Stimulated activated CD8-positive, alpha-beta memory T cell treated with anti-CD3 and anti-CD28 coated beads, Interleukin-7, amount 100 ng/mL, for 1 hour (primary cell): ENCODE data around the gene TNIK.

ENCODE experiments used
- DNase-seq, 2 donors: peaks; one replicate each; pipeline ENCODE4 v3.0.0-alpha.2; 2020; ENCODE audit warnings: low read depth in 2 of 2

Gene TNIK

GRCh38 chr3:171044835-171045793 is 415.1 kb downstream of the TNIK start:
- no peak for DNase-seq

DNA sequence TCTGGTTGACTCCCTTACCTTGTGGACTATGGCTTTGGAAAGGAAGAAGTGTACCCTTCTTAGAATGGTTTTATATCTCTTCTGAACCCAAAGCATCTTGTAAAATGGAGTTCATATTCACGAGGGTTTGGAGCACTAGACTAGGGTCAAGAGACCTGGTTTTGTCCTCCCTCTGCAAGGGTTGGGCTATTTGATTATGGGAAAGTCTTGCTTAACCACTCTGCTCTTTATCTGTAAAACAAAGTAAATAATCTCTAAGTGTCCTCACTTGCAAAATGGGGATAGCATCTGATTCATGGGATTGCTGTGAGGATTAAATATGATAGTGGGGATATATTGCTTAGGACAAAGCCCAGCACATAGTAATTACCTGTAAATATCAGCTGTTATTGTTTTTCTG is 415.8 kb downstream of the TNIK start:
- no peak for DNase-seq

GRCh38 chr3:171039674-171040073 is 420.5 kb downstream of the TNIK start:
- no peak for DNase-seq

DNA sequence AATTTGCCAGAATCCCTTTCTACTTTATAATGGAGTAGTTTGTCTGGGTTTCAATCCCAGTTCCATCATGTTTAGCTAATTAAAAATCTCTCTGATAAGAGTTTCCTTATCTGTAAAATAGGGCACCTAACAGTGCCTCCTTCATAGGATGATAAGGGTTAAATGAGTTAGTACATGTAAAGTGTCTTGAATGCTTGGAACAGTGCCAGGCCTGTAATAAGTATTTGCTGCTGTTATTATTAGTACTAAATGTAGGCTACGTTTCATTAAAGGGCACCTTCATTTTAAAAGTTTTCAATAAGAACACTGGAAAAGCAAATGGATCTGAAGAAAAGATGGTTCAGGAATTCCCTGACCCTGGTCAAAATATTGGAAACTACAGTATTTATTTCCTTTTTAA is 421.9 kb downstream of the TNIK start:
- no peak for DNase-seq

GRCh38 chr3:171028779-171029232 is 431.4 kb downstream of the TNIK start:
- no peak for DNase-seq

DNA sequence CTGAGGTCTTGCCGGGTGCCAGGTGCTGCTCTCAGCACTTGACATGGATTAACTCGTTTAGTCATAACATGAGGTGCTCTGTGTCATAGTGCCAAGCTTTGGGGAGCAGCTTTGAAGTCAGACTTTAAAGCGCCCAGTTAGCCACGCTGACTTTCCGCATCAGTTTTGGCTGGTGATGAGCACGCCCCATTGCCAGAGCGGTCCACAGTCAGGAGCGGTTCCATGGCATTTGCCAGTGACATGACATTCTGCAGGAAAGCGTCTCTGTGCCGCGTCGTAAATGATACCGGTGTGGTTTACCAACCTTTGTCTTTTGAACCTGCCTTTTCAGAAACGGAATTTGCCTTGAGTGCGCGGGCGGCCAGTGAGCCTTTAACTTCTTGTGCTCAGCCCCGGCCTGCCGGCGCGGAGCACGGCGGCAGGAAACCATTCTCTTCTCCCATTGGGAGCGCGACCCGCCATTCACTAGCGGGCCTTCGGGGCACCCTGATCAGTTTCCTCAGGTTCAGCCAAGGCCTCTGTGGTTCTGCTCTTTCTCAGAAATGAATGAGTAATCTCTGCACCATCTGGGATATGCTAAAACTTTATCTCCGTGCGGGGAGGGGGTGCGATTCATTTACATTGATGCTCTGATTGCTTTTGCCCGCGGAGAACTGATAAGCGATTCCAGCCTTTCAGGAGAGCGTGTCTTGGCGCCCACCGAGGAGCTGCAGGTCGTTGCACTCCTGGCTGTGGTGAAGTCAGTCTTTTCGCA is 432.0 kb downstream of the TNIK start:
- no peak for DNase-seq

- DNase-seq: no peak
Measured at GRCh38 chr3:171026597-171027293, 433.5 kb downstream of the TNIK start, which contains the start of gene SLC2A2. SLC2A2 (minus strand) TSS chr3:171026720; CDS start chr3:171026670, 50 bp downstream.

DNA sequence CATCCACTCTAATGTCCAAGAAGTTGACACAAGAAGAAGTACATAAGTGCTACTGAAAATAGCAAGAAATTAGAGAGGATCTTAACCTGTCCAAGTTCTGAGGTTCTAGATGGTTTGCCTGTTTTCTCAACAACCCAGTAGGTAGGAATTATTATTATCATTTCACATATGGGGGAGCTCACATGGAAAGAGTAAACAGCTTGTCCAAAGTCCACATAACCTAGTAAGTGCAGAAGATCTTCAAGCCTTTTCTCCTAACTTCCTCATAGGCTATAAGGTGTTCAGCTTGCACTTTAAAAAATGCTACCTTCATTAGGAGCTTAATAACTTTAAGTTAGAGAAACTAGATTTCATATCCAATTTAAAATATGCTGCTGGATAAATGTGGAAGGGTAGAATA is 436.6 kb downstream of the TNIK start:
- DNase-seq: no peak

GRCh38 chr3:171021377-171021776 is 438.8 kb downstream of the TNIK start:
- no peak for DNase-seq

DNA sequence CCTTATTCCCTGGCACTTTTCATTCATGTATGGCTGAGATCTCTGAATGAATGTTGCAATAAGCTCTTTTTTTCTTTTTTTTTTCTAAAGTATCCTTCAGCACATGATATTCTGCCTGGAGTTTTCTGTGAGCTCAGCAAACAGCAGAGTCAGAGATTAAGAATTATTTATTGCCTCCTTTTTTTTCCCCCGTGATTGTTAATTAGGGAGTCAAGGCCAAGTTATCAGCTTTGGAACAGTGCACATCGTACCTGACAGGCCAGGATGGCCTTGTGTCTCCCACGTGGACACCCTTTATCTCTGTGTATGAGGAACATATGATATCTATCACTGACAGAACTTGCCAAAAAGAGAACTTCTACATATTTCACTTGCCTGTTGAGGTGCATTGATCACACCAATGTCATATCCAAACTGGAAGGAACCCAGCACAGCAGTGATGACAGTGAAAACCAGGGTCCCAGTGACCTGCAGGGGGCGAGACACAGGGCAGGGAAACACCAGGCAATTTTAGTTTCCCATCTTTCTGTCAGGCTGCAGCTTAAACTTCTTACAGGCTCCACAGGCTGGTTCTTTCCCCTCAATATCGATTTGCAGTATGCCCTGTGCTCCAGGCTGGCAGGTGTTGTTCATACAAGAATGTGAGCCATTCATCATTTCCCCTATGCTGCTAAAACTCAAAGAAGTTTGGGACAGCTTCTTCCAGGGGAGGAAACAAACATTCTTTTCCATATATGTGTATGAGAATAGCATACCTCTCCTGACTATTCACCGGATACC is 441.9 kb downstream of the TNIK start:
- no peak for DNase-seq

DNA sequence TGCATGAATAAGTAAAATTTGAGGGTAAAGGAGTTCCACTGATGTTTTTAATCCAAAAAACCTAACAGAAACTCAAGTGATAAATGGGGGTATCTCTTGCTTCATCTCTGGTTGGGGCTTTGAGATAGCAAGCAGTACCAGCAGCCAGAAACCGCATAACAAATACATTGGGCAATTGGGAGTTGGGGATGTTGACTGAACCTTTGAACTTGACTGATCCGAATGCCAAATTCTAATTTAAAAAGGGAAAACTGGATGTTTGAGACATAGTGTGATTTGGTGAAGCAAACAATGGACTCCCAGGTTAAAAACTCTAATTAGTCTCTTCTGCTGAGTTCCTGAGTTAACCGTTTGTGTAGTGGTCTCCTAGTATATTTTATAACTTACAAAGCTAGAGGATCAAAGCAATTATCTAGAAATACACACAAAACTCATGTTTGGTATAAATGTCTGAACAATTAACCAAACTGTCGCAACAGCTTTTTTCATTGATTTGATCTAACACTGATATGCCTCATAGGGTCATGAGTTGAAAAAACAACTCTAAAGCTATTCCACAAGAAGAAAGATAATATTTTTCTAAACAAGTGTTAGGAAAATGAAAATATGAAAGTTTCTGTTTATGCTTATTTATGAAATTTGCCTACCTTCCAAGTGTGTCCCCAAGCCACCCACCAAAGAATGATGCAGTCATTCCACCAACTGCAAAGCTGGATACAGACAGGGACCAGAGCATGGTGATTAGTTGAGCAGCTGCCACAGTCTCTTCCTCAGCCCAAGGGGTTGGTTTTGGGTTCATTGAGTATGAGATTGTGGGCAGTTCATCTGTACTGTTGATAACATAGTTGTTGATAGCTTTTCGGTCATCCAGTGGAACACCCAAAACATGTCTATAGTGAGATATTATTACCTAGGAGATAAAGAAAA is 446.1 kb downstream of the TNIK start:
- no peak for DNase-seq

DNA sequence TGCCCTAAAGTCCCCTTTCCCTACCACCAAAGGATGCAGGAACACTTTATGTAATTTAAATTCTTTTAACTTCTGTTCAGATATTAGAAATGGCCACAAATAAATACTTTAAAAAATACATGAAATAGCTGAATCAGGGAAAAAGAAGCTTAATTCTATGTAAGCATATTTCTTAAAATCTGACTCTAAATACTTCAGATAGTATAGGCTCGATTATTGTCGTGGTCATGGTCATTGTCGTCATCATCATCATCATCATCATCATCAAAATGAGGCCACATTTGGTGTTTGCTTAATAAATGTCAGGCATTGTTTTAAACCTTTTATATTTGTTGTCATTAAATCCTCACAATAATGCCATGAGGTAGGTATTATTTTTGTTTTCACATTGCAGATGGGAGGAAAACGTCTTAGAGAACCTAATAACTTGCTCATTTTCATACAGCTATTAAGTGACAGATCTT is 448.3 kb downstream of the TNIK start:
- no peak for DNase-seq
